ENCODE measurements around the gene DAP. TPM values are rescaled to one million over a fixed set of nuclear protein-coding genes. Genes with fewer than 3 reads are reported as not detected.
A peak's percentile ranks its signal among the peaks of the same experiment; 100 is the strongest.

Gene DAP
- total RNA-seq, 3 donors from 2014 or later (not counting 1 experiment from before 2014, with no cell fraction given) = 38.4 to 48.9 (median 44.9) TPM

DNA sequence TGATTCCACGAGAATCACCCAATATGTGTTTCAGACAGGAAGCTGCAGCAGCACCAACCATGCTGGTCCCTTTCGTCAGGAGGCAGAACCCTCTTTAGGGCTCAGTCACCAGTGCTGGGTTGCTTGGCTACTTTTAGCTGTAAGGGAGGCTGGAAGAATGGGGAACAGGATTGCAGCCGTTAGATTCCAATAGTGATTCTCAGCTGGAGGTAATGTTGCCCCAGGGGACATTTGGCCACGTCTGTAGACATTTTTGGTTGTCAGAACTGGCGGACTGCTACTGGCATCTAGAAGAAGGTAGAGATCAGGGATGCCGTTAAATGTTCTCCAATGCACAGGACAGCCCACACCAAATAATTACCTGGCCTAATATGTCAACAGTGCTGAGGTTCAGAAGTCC, 115.4 kb downstream of the DAP start:
- H3K27ac Mint-ChIP-seq = peak overlapping the region in 1 of 2 donors; percentile 48
- no peak for ATAC-seq
- H3K36me3 Mint-ChIP-seq = no peaks in the 10 kb centered on the region
- no peaks in the 10 kb centered on the region for H3K4me1 ChIP-seq (ENCODE audit: control insufficient read depth, insufficient read depth, low read length)
- no peaks in the 10 kb centered on the region for H3K36me3 ChIP-seq (ENCODE audit: control insufficient read depth, insufficient read depth, low read length)
- H3K9me3 Mint-ChIP-seq = no peaks in the 10 kb centered on the region
- no peaks in the 10 kb centered on the region for H3K9me3 ChIP-seq (ENCODE audit: control insufficient read depth, insufficient read depth, low read length)
- 87% methylated on average over 6 of the region's 6 CpGs for WGBS (ENCODE audit: insufficient coverage)
- H3K4me1 Mint-ChIP-seq = peaks cover 9 to 20% of the 10 kb centered on the region in 2 donors
- H3K4me3 Mint-ChIP-seq = no peak overlapping the region
- H3K27me3 ChIP-seq (ENCODE audit: control insufficient read depth, insufficient read depth, low read length) = no peaks in the 10 kb centered on the region
- TF ChIP-seq, protein P1, sequence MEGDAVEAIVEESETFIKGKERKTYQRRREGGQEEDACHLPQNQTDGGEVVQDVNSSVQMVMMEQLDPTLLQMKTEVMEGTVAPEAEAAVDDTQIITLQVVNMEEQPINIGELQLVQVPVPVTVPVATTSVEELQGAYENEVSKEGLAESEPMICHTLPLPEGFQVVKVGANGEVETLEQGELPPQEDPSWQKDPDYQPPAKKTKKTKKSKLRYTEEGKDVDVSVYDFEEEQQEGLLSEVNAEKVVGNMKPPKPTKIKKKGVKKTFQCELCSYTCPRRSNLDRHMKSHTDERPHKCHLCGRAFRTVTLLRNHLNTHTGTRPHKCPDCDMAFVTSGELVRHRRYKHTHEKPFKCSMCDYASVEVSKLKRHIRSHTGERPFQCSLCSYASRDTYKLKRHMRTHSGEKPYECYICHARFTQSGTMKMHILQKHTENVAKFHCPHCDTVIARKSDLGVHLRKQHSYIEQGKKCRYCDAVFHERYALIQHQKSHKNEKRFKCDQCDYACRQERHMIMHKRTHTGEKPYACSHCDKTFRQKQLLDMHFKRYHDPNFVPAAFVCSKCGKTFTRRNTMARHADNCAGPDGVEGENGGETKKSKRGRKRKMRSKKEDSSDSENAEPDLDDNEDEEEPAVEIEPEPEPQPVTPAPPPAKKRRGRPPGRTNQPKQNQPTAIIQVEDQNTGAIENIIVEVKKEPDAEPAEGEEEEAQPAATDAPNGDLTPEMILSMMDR (IDR thresholded peaks at IDR 0.05) = no peak
- no peak for DNase-seq
- no peak overlapping the region for H3K27ac ChIP-seq (ENCODE audit: low read length)
- intact Hi-C loops (cut with micrococcal nuclease) = no loop called here
- no peak overlapping the region for H3K4me3 ChIP-seq (ENCODE audit: low read length)
- no peaks in the 10 kb centered on the region for H3K27me3 Mint-ChIP-seq (ENCODE audit: low read depth in 2 of 2)

DNA sequence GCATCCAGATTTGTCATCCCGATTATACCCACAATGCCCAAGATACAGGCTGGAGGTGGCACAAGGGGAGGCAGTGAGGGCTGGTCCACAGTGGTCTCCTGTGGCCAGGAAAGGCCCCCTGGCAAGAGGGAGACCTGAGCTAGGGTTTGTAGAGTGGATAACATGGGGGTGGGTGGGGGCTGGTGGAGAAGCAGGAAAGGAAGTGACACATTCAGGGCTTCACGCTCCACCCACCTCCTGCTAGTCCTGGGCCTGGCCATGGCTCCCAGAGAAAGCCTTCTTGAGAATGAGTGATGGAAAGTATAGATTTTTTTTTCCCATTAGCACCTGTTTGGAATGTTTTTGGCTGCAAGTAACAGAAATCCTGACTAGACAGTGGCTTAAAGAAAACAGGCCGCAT, 115.9 kb downstream of the DAP start:
- H3K4me3 Mint-ChIP-seq = no peak overlapping the region
- peaks cover 9 to 22% of the 10 kb centered on the region in 2 donors for H3K4me1 Mint-ChIP-seq
- 95% methylated on average over 3 of the region's 3 CpGs for WGBS (ENCODE audit: insufficient coverage)
- no peaks in the 10 kb centered on the region for H3K9me3 ChIP-seq (ENCODE audit: control insufficient read depth, insufficient read depth, low read length)
- H3K27me3 ChIP-seq (ENCODE audit: control insufficient read depth, insufficient read depth, low read length) = no peaks in the 10 kb centered on the region
- DNase-seq = no peak
- ATAC-seq = no peak
- no peaks in the 10 kb centered on the region for H3K9me3 Mint-ChIP-seq
- no peaks in the 10 kb centered on the region for H3K36me3 Mint-ChIP-seq
- no peaks in the 10 kb centered on the region for H3K27me3 Mint-ChIP-seq (ENCODE audit: low read depth in 2 of 2)
- no peak overlapping the region for H3K4me3 ChIP-seq (ENCODE audit: low read length)
- TF ChIP-seq, protein P1 (IDR thresholded peaks at IDR 0.05) = no peak
- no peak overlapping the region for H3K27ac ChIP-seq (ENCODE audit: low read length)
- H3K27ac Mint-ChIP-seq = peak overlapping the region in 1 of 2 donors; percentile 48
- no peaks in the 10 kb centered on the region for H3K4me1 ChIP-seq (ENCODE audit: control insufficient read depth, insufficient read depth, low read length)
- intact Hi-C loops (cut with micrococcal nuclease) = no loop called here
- H3K36me3 ChIP-seq (ENCODE audit: control insufficient read depth, insufficient read depth, low read length) = no peaks in the 10 kb centered on the region

DNA sequence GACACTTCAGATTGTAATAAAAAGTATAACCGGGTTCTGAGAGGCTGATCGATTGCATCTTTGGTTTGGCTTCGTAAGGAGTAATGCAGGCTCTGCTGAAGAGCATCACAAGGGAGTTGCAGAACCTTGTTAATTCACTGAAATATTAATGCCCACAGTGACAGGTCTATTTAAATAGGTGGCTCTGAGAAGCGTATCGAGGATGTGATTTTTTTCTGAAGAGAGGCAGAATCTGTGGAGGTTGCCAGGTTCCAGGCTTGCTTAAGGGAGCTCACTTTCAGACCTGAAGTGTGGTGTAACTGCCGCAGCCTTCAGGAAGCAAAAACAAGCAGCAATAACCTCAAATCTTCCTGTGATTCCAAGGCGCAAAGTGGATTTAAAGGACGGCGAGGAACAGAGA, 116.8 kb downstream of the DAP start:
- intact Hi-C loops (cut with micrococcal nuclease) = no loop called here
- Histone ChIP-seq H3K4me3 (ENCODE audit: low read length) (no peak overlapping the region), H3K27me3 (ENCODE audit: control insufficient read depth, insufficient read depth, low read length) (no peaks in the 10 kb centered on the region), H3K27ac (ENCODE audit: low read length) (no peak overlapping the region), H3K4me1 (ENCODE audit: control insufficient read depth, insufficient read depth, low read length) (no peaks in the 10 kb centered on the region), H3K36me3 (ENCODE audit: control insufficient read depth, insufficient read depth, low read length) (no peaks in the 10 kb centered on the region), H3K9me3 (ENCODE audit: control insufficient read depth, insufficient read depth, low read length) (no peaks in the 10 kb centered on the region)
- 46% methylated on average over 9 of the region's 9 CpGs for WGBS (ENCODE audit: insufficient coverage)
- no peaks in the 10 kb centered on the region for H3K9me3 Mint-ChIP-seq
- ATAC-seq (no peak), DNase-seq (no peak)
- H3K27ac Mint-ChIP-seq = peak overlapping the region in 1 of 2 donors; percentile 77
- H3K27me3 Mint-ChIP-seq (ENCODE audit: low read depth in 2 of 2) = no peaks in the 10 kb centered on the region
- TF ChIP-seq, protein P1 (IDR thresholded peaks at IDR 0.05) = no peak
- no peaks in the 10 kb centered on the region for H3K36me3 Mint-ChIP-seq
- H3K4me3 Mint-ChIP-seq = no peak overlapping the region
- peaks cover 9 to 25% of the 10 kb centered on the region in 2 donors for H3K4me1 Mint-ChIP-seq

DNA sequence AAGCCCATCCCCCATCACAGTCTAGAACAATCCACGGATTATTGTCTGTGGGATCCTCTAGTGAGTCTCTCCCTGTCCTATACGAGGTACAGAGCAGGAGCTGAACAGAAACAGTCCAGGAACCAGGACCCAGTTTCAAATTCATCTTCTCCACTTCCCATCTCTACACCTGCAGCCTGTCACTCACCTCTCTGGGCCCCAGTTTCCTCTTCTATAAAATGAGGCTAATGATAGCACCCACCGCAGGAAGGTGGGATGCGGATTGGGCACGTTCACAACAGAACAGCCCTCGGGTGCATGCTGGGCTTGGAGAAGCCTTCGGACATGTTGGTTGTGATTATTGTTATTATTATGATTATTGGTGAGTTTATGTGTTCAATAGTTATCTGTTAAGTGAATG, 118.7 kb downstream of the DAP start:
- Mint-ChIP-seq H3K4me1 (peaks cover 9 to 33% of the 10 kb centered on the region in 2 donors), H3K4me3 (no peak overlapping the region), H3K36me3 (no peaks in the 10 kb centered on the region), H3K27ac (no peak overlapping the region), H3K27me3 (ENCODE audit: low read depth in 2 of 2) (no peaks in the 10 kb centered on the region), H3K9me3 (peaks cover 4% of the 10 kb centered on the region in 2 donors)
- H3K4me3 ChIP-seq (ENCODE audit: low read length) = no peak overlapping the region
- H3K9me3 ChIP-seq (ENCODE audit: control insufficient read depth, insufficient read depth, low read length) = no peaks in the 10 kb centered on the region
- no peaks in the 10 kb centered on the region for H3K36me3 ChIP-seq (ENCODE audit: control insufficient read depth, insufficient read depth, low read length)
- H3K27me3 ChIP-seq (ENCODE audit: control insufficient read depth, insufficient read depth, low read length) = no peaks in the 10 kb centered on the region
- intact Hi-C loops (cut with micrococcal nuclease) = no loop called here
- ATAC-seq (no peak), DNase-seq (no peak)
- TF ChIP-seq, protein P1 (IDR thresholded peaks at IDR 0.05) = no peak
- H3K27ac ChIP-seq (ENCODE audit: low read length) = no peak overlapping the region
- 72% methylated on average over 7 of the region's 7 CpGs for WGBS (ENCODE audit: insufficient coverage)
- H3K4me1 ChIP-seq (ENCODE audit: control insufficient read depth, insufficient read depth, low read length) = no peaks in the 10 kb centered on the region

Data from natural killer cell (primary cell).